ENCODE results near the gene CTLA4.
"Not testable (repeated sequence)": the region's sequence is repeated elsewhere in the genome, so short reads cannot be mapped to it uniquely, and the experiment has no call there.

The CTLA4 gene

DNA sequence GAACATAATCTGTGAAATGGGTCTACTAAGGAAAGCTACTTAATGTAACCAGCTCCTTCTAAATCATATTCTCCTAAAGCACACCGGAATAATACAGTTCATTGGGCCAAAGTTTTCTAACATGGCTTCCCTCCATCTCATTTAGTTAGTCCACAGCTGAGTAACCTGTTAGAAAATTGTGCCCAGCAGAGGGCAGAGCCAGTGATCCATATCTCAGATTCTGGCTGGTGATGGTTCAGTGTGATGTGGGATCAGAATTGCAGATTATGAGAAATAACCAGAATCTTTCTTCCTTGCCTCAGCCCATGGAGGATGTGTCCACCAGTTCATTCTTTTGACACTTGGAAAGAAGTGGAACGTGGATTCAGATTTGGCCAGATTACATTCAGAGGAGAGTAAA lies 9.4 kb upstream of the CTLA4 start:
- no peak for DNase-seq (ENCODE audit: low spot score)

DNA sequence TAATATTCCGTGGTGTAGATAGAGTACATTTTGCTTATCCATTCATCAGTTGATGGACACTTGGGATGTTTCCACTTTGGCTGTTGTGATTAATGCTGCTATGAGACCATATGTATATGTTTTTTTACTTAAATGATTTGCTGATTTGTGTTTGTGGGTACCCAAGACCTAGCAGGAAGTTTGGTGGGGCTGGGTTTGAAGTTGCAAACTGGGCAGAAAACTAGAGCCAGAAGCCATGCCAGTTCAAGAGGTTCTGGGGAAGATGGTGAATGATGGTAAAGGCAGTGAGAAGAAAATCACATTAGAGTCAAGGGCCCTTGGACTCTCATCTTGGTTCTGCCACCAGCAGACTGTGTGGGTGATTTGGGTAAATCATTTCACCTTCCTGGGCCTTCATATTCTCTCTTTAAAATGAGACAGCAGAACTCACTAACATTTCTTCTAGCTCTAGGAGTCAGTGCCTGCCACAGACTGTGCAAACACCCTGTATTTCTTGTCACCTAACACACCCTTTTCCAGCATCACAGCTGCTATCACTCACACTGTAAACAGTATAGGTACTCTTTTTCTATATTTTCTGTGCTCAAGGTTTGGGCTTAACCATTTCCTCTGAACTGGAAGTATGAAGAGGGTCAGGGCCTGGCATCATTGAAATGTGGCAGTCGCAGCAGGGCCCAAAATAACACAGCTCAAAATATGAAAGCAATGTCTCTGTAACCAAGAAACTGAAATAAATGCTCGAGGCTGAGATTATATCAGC lies 8.4 kb upstream of the CTLA4 start:
- DNase-seq (ENCODE audit: low spot score) = no peak

DNA sequence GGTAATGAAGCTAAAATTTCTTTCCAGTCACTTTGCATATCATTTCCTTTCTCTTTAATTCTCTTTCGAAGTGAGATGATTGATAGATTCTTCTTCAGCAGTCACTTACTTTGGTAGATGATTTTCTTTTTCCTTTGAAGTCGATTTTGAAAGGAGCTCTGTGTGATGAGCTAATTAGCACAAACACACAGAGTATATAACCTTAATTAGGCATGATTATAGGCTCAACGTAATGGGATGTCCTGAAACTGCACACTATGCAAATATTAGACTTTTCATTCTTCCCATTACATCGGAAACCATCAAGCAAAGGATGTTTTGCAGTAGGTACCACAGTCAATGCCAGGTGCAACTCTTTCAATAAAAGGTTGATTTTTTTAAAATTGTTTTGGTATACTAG lies 6.4 kb upstream of the CTLA4 start:
- no peak for DNase-seq (ENCODE audit: low spot score)

DNA sequence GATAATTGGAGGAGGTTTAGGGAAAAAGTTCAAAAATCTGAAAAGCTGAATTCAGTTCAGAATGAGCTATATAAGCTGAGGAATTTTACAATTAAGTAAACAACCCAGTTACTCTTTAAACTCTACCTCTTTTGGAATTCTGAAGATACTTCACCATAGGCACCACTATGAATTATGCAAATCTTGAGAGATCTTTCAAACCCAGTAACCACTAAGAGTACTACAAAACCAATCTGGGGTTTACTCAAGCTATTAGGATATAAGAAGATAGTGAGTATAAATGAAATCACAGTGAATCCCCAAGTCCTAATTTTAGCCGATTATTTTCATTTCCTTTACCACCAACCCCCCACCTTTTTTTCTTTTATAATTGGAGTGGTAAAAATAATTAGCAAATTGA lies 6.0 kb upstream of the CTLA4 start:
- no peak for DNase-seq (ENCODE audit: low spot score)

DNA sequence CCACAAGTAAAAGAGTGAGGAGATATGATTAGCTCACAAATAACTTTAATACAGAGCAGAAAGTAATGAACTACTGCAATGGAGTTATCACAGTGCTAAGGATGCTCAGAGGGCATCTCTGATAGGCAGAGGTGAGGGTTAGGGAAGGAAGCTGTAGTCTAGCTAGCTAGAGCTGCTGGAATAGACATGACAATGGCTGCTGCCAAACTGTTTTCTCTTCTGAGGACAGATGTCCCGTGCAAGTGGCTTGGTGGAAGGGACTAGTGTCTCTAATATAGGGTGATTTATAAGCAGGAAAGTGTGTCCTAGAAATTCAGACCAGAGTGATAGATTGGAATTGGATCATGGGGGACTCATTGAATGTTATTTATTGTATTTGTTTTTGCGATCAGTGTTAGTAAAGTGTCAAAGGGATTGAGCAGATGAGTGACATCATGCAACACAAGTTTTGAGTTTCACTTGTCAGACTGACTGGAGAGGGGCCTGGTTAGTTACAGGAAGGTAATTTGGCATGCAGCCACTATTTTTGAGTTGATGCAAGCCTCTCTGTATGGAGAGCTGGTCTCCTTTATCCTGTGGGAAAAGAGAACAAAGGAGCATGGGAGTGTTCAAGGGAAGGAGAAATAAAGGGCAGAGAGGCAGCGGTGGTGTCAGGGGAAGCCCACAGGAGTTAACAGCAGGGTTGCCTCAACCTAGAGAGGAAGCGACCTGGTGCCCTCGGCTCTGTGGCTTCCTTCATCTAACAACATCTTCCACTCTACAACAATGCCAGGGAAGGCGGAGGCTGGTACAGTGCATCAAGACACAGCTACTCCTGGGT lies 1.9 kb downstream of the CTLA4 start:
- no peak for DNase-seq (ENCODE audit: low spot score)

DNA sequence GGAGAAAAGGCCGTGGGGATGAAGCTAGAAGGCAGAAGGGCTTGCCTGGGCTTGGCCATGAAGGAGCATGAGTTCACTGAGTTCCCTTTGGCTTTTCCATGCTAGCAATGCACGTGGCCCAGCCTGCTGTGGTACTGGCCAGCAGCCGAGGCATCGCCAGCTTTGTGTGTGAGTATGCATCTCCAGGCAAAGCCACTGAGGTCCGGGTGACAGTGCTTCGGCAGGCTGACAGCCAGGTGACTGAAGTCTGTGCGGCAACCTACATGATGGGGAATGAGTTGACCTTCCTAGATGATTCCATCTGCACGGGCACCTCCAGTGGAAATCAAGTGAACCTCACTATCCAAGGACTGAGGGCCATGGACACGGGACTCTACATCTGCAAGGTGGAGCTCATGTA lies 2.9 kb downstream of the CTLA4 start:
- no peak for DNase-seq (ENCODE audit: low spot score)

DNA sequence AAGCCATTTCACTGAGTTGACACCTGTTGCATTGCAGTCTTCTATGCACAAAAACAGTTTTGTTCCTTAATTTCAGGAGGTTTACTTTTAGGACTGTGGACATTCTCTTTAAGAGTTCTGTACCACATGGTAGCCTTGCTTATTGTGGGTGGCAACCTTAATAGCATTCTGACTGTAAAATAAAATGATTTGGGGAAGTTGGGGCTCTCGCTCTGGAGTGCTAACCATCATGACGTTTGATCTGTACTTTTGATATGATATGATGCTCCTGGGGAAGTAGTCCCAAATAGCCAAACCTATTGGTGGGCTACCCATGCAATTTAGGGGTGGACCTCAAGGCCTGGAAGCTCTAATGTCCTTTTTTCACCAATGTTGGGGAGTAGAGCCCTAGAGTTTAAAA lies 3.4 kb downstream of the CTLA4 start:
- DNase-seq (ENCODE audit: low spot score) = no peak

DNA sequence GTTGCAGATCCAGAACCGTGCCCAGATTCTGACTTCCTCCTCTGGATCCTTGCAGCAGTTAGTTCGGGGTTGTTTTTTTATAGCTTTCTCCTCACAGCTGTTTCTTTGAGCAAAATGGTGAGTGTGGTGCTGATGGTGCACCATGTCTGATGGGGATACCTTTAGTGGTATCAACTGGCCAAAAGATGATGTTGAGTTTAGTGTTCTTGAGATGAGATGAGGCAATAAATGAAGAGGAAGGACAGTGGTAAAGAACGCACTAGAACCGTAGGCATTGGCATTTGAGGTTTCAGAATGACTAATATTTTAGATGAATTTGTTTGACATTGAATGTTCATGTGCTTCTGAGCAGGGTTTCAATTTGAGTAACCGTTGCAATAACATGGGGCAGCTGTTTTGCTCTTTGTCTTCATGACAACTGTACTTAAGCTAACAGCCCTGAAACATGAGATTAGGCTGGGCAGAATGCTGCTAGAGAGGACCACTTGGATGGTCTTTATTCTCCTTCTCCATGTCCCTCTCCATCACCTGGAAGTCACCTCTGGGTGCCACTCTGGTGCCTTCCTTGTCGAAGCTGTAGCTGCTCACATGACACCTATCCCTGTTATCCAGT lies 3.9 kb downstream of the CTLA4 start:
- no peak for DNase-seq (ENCODE audit: low spot score)

DNA sequence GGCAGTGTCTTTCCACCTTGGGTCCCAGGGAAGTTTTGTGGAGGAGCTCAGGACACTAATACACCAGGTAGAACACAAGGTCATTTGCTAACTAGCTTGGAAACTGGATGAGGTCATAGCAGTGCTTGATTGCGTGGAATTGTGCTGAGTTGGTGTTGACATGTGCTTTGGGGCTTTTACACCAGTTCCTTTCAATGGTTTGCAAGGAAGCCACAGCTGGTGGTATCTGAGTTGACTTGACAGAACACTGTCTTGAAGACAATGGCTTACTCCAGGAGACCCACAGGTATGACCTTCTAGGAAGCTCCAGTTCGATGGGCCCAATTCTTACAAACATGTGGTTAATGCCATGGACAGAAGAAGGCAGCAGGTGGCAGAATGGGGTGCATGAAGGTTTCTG lies 5.9 kb downstream of the CTLA4 start:
- no peak for DNase-seq (ENCODE audit: low spot score)

DNA sequence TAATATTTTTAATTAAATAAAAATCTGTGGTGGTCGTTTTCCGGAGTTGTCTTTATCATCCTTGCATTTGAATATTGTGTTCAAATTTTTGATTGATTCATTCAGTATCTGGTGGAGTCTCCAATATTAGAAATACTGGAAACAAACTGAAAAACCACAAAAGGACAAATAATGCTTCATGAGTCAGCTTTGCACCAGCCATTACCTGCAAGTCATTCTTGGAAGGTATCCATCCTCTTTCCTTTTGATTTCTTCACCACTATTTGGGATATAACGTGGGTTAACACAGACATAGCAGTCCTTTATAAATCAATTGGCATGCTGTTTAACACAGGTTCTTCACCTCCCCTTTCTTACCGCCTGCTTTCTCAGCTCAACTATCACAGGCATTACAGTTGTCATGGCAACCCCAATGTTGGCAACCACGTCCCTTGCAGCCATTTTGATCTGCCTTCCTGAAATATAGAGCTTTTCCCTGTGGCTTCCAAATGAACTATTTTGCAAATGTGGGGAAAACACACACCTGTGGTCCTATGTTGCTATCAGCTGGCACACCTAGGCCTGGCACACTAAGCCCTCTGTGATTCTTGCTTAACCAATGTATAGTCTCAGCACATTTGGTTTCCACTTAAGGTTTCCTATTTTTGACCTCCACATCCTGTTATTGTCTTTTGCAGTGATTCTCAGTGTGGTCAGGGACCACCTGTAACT lies 6.5 kb downstream of the CTLA4 start:
- no peak for DNase-seq (ENCODE audit: low spot score)

DNA sequence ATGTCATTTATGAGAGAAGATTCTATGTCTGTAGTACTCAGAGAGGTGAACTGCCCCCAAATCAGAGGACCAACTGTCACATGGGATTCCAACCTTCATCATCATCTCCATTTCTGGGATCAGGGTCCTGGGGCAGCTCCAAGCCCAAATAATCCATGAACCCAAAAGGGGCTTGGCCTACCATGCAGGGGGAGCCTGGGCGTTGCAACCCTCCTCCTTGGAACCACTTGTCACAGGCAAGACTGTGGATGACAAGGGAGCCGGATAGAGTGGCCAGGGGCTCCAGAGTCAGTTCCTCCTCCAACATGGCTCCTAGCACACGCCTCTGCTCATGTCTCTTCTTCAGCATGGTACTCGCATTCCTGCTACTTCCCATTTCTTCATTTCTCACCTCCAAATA lies 7.9 kb downstream of the CTLA4 start:
- no peak for DNase-seq (ENCODE audit: low spot score)

DNA sequence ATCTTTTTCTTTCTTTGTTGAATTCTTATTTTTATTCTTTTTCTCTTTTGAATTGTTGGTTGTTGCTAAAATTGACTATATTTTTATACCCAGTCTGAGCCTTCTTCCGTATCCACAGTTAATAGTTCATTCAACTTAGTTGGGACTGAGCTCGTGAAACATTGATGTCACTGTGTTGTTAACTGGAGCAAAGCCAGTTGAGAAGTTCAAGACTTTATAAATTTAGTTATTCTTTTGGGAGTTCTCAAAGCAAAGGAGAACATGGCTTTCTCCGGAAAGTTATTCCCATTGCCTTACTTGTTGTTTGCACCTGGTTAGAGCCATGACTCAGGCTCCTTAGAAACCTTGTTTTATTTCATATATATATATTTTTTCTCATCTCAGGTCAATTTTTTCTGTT lies 8.8 kb downstream of the CTLA4 start:
- no peak for DNase-seq (ENCODE audit: low spot score)

DNA sequence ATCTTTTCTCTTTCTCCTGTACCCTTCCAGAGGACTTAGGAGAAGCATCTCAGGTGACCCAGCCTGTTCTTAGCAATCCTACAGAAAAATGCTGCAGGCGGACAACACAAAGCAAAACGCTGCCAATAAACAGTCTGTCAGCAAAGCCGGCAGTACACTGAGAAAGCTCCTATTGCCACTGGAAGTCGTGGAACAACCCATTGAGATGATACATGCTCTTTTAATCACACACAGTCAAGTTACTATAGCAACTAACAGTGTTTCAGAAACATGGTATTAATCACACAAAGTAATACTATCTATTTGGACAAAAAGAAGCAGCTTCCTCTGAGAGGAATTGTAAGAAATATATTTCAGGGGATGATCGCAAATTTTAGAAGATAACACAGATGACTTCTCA lies 10.5 kb downstream of the CTLA4 start:
- DNase-seq (ENCODE audit: low spot score) = no peak

DNA sequence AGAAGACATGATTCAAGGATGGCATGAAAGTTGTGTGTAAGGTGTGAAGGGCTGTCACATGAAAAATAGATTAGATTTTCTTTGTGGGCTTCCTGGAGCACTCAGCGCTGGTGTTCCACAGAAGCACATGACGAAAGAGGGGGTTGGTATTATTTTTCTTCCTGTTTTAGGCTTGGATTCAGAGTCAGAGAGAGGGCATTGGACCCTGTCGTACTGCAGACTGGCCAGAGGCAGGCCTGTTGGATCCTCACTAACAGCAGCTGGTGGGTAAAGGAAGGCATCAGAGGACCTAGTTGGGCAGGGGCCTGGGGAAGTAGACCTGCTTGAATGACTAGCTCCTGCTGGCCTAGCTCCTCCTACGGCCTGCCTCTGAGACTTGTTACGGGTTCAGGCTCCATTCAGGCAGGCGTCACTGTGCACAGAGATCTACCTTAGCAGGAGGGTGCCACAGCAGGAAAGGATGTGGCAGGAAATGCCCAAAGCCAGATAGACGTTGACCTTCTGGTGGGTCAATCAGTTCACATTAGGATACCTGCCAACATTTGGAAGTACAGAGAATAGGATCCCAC lies 13.1 kb downstream of the CTLA4 start:
- DNase-seq (ENCODE audit: low spot score) = no peak

DNA sequence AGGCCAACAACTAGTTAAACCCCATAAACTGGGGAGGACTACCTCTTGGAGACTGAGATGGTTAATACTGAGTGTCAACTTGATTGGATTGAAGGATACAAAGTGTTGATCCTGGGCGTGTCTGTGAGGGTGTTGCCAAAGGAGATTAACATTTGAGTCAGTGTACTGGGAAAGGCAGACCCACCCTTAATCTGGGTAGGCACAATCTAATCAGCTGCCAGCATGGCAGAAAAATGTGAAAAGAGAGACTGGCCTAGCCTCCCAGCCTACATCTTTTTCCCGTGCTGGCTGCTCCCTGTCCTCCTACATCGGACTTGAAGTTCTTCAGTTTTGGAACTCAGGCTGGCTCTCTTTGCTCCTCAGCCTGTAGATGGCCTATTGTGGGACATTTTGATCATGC lies 13.6 kb downstream of the CTLA4 start:
- DNase-seq (ENCODE audit: low spot score) = not testable (repeated sequence)

DNA sequence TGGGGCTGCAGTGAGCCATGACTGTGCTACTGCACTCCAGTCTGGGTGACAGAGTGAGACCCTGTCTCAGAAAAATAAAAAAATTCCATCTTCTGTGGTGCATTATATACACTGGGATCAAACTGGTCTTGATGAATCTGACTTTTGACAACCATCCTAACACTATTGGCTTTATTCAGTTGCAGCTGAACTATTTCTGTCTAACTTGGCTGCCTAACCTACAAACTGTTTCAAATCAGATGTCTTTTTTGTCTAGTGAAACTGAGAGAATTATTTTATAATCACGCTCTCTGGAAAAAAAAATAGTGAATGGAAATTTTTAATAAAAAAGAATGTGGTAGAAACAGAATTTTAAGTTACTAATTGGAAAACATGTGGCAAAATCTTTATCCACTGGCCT lies 15.0 kb downstream of the CTLA4 start:
- DNase-seq (ENCODE audit: low spot score) = no peak

DNA sequence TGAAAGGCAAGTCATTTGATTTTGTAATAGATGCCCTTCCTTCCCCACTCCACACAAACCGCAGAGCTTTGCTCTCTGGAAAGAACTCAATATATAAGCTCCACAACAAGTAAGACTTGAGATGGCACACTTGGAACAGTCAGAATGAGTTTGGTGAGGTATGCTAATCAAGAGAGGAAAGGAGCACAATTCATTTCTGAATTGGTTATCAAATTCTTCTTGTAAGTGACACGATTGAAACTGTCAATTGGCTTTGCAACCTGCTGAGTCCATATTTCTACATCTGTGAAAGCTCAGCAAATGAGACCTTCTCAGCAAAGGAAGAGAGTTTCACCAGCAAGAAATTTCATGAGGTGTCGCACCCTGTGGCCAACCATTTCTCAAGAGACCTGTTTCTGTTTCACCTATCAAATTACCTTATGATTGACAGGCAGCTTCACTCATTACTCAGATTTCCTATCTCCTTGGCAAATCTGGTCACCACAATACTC lies 19.1 kb downstream of the CTLA4 start:
- DNase-seq (ENCODE audit: low spot score) = no peak

DNA sequence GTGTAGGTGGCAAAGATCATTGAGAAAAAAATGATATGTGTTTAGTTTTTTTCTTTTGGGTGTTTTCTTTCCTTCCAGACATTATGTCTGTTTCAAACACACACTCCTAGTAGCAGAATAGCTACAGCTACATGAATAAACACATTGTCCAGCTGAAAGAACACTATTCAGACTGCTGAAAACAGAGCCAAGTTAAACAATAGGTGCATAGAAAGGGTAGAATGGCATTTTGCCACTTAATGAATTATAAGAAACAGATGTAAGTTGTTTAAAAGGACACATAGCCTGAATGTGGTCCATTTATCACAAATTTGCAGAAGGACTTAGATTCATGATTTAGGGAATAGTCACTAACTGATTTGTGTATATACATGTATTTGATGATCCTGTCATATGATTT lies 20.1 kb downstream of the CTLA4 start:
- no peak for DNase-seq (ENCODE audit: low spot score)

DNA sequence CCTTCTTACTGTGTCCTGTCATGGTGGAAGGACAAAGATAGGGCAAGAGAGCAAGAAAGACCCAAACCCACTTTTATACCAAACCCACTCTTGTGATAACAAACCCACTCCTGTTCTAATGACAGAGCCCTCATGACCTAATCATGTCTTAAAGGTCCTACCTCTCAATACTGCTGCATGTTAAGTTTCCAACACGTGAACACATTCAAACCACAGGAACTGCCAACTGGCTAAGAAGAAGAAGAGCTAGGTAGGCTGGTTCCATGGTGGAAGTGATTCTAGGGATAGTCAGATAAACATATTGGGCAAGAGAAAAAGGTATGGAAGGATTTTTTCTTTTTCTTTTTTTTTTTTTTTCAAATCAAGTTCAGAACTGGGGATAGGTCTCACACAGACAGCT lies 22.0 kb downstream of the CTLA4 start:
- no peak for DNase-seq (ENCODE audit: low spot score)

DNA sequence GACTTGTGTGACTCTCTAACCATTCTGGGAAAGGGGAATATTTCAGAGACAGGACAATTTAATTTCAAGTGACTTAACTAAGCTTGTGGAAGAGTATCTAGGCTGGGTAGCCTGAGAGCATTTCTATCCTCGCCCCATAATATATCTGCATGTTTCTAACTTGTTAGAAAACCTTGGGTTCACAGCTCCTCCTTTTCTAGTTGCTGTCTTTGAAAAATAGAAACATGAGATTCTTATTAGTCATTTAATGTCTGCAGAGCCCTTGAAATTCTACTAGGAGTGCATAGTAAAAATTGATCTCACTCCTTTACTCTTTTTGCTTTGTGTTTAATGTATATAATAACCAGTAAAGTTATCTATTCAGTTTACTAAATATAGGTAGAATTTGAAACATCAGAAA lies 22.4 kb downstream of the CTLA4 start:
- no peak for DNase-seq (ENCODE audit: low spot score)

DNA sequence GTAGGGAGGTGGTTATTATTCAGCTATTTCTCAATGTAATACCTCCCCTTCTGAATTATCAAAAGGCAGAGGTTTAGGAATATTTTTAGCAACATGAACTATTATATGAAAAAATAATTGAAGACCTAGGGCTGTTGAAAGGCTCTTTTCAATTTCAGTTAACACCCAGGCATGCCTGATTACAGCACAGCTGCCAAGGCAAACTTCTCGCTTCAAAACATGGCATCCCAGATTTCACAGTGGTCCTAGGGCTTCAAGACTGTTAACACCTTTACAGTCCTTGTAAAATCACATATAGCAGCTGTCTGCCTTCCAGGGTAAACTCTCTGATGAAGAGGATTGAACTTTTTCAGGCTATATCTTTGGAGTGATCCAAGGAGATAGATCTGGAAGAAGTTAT lies 23.2 kb downstream of the CTLA4 start:
- DNase-seq (ENCODE audit: low spot score) = no peak

DNA sequence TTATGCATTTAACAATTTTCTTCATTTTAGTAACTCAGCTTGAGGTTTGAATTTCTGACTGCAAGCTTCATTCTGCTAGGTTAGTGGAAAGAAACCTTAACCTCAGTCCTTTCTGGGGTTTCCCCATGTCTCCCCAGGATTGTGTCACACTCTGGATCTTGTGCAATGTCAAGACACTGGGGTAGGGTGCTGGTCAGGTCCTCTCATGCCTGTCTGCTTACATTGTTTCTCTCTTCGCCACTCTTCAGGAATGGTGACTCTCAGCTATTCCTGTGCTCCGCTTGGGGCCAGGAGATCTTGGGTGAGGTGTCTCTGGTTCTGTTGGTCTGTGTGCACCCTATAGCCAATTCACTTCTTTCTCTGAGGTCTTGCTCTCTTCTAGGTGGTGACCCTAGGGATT lies 23.9 kb downstream of the CTLA4 start:
- no peak for DNase-seq (ENCODE audit: low spot score)
